ENCODE results near the gene IQCF6.

DNA sequence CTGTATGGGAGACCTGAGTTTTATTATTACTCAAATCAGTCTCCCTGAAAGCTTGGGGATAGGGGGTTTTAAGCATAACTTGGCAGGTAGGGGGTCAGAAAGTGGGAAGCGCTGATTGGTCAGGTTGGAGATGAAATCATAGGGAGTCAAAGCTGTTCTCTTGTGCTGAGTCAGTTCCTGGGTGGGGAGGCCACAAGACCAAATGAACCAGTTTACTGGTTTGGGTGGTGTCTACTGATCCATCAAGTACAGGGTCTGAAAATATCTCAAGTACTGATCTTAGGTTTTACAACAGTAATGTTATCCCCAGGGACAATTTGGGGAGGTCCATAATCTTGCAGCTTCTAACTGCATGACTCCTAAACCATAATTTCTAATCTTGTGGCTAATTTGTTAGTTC is 17.8 kb upstream of the IQCF6 start:
- TF ChIP-seq CTCF (IDR thresholded peaks at IDR 0.05): no peak
- TF ChIP-seq ZFX (IDR thresholded peaks at IDR 0.05; ENCODE audit: borderline replicate concordance): no peak
